ENCODE results near the gene NT5C1A. TPM values are rescaled to one million over a fixed set of nuclear protein-coding genes. Genes with fewer than 3 reads are reported as not detected.

NT5C1A gene
- total and polyA plus RNA-seq, 2 experiments from 2014 or later: 1.0 to 5.1 TPM

- Histone ChIP-seq H3K4me2 (no peak overlapping the region), H4K20me1 (ENCODE audit: insufficient read depth, poor library complexity, severe bottlenecking) (no peaks in the 10 kb centered on the region), H3K27me3 (no peaks in the 10 kb centered on the region), H3K36me3 (replicated peaks; ENCODE audit: insufficient read depth, low read depth) (no peaks in the 10 kb centered on the region), H2AFZ (no peak overlapping the region), H3K79me2 (no peaks in the 10 kb centered on the region), H3K27ac (no peak overlapping the region), H3K4me1 (ENCODE audit: insufficient read depth) (no peaks in the 10 kb centered on the region), H3K4me3 (no peak overlapping the region), H3K9me2 (replicated peaks; ENCODE audit: insufficient read depth) (no peaks in the 10 kb centered on the region), H3K9me3 (ENCODE audit: low read depth) (no peaks in the 10 kb centered on the region)
- no peak for TF ChIP-seq EZH2 (IDR thresholded peaks at IDR 0.05; ENCODE audit: borderline replicate concordance)
- no peak for TF ChIP-seq CTCF (IDR thresholded peaks at IDR 0.05; ENCODE audit: poor library complexity)
- TF ChIP-seq EZH2phosphoT487 (IDR thresholded peaks at IDR 0.05; ENCODE audit: low read depth, severe bottlenecking, unreplicated experiment): no peak
- DNase-seq (ENCODE audit: low spot score): no peak
- WGBS (ENCODE audit: low lambda C conversion rate, missing lambda C conversion rate): 92% methylated on average over 2 of the region's 2 CpGs
Observed at GRCh38 chr1:39652554-39652953, 19.4 kb downstream of the NT5C1A start.

- Histone ChIP-seq H3K4me2 (no peak overlapping the region), H4K20me1 (ENCODE audit: insufficient read depth, poor library complexity, severe bottlenecking) (no peaks in the 10 kb centered on the region), H3K27ac (no peak overlapping the region), H3K36me3 (replicated peaks; ENCODE audit: insufficient read depth, low read depth) (no peaks in the 10 kb centered on the region), H3K4me1 (ENCODE audit: insufficient read depth) (peaks cover 2% of the 10 kb centered on the region), H3K9me2 (replicated peaks; ENCODE audit: insufficient read depth) (no peaks in the 10 kb centered on the region), H2AFZ (no peak overlapping the region), H3K27me3 (no peaks in the 10 kb centered on the region), H3K9me3 (ENCODE audit: low read depth) (no peaks in the 10 kb centered on the region), H3K4me3 (no peak overlapping the region), H3K79me2 (no peaks in the 10 kb centered on the region)
- TF ChIP-seq EZH2 (IDR thresholded peaks at IDR 0.05; ENCODE audit: borderline replicate concordance) (no peak), EZH2phosphoT487 (IDR thresholded peaks at IDR 0.05; ENCODE audit: low read depth, severe bottlenecking, unreplicated experiment) (no peak), CTCF (IDR thresholded peaks at IDR 0.05; ENCODE audit: poor library complexity) (no peak)
- no peak for DNase-seq (ENCODE audit: low spot score)
- WGBS (ENCODE audit: low lambda C conversion rate, missing lambda C conversion rate): 93% methylated on average over 6 of the region's 6 CpGs
Observed at GRCh38 chr1:39652105-39652504, 19.8 kb downstream of the NT5C1A start.

- Histone ChIP-seq H3K4me2 (no peak overlapping the region), H2AFZ (no peak overlapping the region), H3K36me3 (replicated peaks; ENCODE audit: insufficient read depth, low read depth) (no peaks in the 10 kb centered on the region), H4K20me1 (ENCODE audit: insufficient read depth, poor library complexity, severe bottlenecking) (no peaks in the 10 kb centered on the region), H3K79me2 (no peaks in the 10 kb centered on the region), H3K27ac (no peak overlapping the region), H3K4me3 (no peak overlapping the region), H3K4me1 (ENCODE audit: insufficient read depth) (peaks cover 15% of the 10 kb centered on the region), H3K27me3 (no peaks in the 10 kb centered on the region), H3K9me2 (replicated peaks; ENCODE audit: insufficient read depth) (no peaks in the 10 kb centered on the region), H3K9me3 (ENCODE audit: low read depth) (no peaks in the 10 kb centered on the region)
- no peak for TF ChIP-seq EZH2phosphoT487 (IDR thresholded peaks at IDR 0.05; ENCODE audit: low read depth, severe bottlenecking, unreplicated experiment)
- TF ChIP-seq EZH2 (IDR thresholded peaks at IDR 0.05; ENCODE audit: borderline replicate concordance): no peak
- TF ChIP-seq CTCF (IDR thresholded peaks at IDR 0.05; ENCODE audit: poor library complexity): no peak
- no peak for DNase-seq (ENCODE audit: low spot score)
- 91% methylated on average over 1 of the region's 1 CpG for WGBS (ENCODE audit: low lambda C conversion rate, missing lambda C conversion rate)
Observed at GRCh38 chr1:39650431-39650830, 21.5 kb downstream of the NT5C1A start.

All from hepatocyte (in vitro differentiated cells).